Retinal pigment epithelial cell (primary cell): ENCODE measurements around the gene ZYX.

Experiments used
- DNase-seq: peaks from one replicate; pipeline ENCODE4 v3.0.0-alpha.2; 2010; ENCODE audit warnings: low read depth
- H3K4me3 ChIP-seq: 2 replicates; pipeline ENCODE4 v1.5.1; 2011; ENCODE audit warnings: mild to moderate bottlenecking, low read length, control low read depth, moderate library complexity
- CTCF ChIP-seq: conservative IDR thresholded peaks from 2 replicates; pipeline ENCODE4 v1.5.1; 2011; ENCODE audit warnings: low read depth, low read length, control low read depth, inconsistent platforms

The ZYX gene

DNA sequence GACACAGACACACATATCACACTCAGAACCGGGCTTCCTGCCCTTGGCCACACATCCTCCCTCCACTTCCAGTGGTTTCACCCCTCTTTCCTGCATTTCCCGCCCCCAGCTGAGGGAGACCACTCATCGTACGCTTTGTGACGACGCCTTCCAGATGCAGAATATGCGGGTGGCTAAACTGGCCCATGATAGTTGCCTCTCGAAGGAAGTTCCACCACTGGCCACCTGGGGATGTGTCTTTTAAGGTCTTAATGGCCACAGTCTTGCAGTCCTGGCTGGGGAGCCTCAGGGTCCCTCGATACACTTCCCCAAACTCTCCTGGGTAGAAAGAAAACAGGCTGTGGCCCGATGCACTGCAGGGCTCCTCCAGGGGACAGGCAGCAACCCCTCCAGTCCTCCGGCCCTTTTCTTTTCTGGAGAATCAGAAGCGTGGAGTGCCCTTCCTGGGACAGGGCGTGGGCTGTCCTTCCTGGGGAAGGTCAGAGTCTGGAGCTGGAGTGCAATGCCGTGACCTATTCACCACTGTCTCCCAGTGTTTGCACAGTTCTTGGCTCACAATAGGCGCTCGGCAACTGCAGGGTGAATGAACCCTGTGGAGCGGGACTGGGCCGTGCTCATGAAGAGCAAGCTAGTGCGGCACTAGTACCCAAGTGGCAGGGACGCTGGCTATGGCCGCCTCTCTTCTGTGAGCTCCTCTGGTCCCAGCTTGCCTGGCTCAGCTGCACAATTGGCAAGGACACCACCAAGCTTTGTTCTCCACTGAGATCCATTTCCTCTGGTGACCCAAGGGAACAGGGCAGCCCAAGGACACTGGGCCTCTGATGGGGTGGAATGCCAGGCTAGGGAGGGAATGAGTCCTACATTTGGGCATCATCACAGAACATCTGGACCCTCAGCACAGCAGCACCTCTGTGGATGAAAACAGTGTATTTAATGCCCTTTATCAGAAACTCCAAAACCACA lies 14.3 kb downstream of the ZYX start:
- no peak overlapping the region for H3K4me3 ChIP-seq
- no peak for DNase-seq
- TF ChIP-seq CTCF = peak; percentile 18

DNA sequence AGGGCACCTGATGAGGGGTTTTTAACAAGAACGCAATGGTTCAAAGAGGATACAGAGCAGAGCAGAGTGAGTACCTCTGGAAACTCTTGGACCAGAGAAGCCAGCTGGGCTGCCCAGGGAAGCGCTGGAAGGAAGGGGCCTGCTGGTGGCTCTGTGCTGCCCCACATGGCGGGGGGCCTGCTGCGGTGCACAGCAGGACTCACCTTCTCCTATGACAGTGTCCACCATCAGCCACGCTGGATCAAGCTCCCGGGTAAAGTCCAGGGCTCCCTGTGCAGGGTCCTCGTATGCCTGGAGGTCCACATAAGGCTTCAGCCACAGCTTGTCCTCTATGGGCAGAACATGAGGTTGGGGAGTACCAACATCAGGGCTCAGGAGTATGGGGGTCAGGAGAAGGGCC lies 15.0 kb downstream of the ZYX start:
- no peak for DNase-seq
- no peak overlapping the region for H3K4me3 ChIP-seq
- no peak for TF ChIP-seq CTCF

- H3K4me3 ChIP-seq = no peak overlapping the region
- no peak for TF ChIP-seq CTCF
- no peak for DNase-seq
Observed at GRCh38 chr7:143396625-143397556, 15.7 kb downstream of the ZYX start.

- no peak overlapping the region for H3K4me3 ChIP-seq
- DNase-seq = no peak
- no peak for TF ChIP-seq CTCF
Observed at GRCh38 chr7:143397710-143398530, 16.8 kb downstream of the ZYX start.

DNA sequence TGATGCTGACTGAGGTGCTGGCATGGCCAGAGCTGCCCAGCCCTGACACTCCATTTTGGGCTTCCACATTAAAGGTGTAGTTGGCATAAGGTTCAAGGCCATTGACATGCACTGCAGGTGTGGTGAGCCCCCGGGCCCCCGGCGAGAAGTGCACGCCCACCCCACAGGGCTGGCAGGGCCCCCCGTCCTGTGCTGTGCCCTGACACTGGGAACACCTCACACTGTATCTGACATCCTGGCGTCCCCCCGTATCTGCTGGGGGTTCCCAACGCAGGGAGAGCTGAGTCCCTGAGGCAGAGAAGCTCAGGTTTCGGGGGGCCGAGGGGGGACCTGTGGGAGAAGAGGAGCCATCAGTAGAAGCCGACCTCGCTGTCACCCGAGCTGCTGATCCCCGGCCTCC lies 17.5 kb downstream of the ZYX start:
- DNase-seq = no peak
- TF ChIP-seq CTCF = no peak
- no peak overlapping the region for H3K4me3 ChIP-seq

DNA sequence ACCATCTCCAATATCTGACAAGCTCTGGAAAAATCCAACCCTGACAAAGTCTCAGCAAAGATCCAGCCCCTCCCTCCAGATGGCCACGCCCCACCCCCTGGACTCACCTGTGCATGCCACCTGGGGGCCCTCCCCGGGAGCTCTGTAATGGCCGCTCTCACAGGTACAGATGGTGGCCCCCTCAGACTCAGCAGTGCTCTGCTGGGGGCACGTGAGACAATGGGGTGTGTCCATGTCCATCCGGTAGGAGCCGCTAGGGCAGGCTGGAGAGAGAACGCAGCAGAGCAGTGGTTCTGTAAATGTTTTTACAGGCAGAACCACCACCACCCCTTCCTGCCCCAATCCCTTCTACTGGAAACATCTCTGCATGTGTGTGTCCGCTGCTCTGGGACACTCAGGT lies 18.0 kb downstream of the ZYX start:
- no peak overlapping the region for H3K4me3 ChIP-seq
- no peak for TF ChIP-seq CTCF
- no peak for DNase-seq
